K562 (cell line): ENCODE measurements around the gene PTOV1. TPM values are rescaled to one million over a fixed set of nuclear protein-coding genes. Genes with fewer than 3 reads are reported as not detected.

Experiments
- FOSL1 ChIP-seq: fragments of 200-800 bp; sonication (Bioruptor generic); conservative IDR thresholded peaks from 2 replicates; pipeline ENCODE4 v1.6.1; 2016; ENCODE audit warnings: missing genetic modification characterization, missing compliant biosample characterization
- HBP1 ChIP-seq: fragments of 450-650 bp; formaldehyde crosslinking; IDR thresholded peaks from 2 replicates; pipeline ENCODE4 v1.4.0; 2022; ENCODE audit warnings: missing genetic modification characterization
- LEF1 ChIP-seq: fragments of 450-650 bp; IDR thresholded peaks from 2 replicates; pipeline ENCODE4 v1.6.1; 2016; ENCODE audit warnings: mild to moderate bottlenecking
- MCM3 ChIP-seq: fragments of 450-650 bp; IDR thresholded peaks from 2 replicates; pipeline ENCODE4 v1.6.1; 2016
- NCOA2 ChIP-seq, 2 experiments: fragments of 450-650 bp; IDR thresholded peaks; 2 replicates each; pipeline ENCODE4 v1.6.1; 2018; ENCODE audit warnings: mild to moderate bottlenecking in 2 of 2, moderate library complexity in 1 of 2; ENCODE audit not compliant: partially characterized antibody in 2 of 2
- PATZ1 ChIP-seq: fragments of 250-450 bp; sonication (Bioruptor Pico); IDR thresholded peaks from 2 replicates; pipeline ENCODE4 v1.5.0; 2020; ENCODE audit warnings: mild to moderate bottlenecking, borderline replicate concordance
- PHB2 ChIP-seq: fragments of 450-650 bp; IDR thresholded peaks from 2 replicates; pipeline ENCODE4 v1.6.1; 2017; ENCODE audit warnings: low read depth
- RB1 ChIP-seq: fragments of 450-650 bp; IDR thresholded peaks from 2 replicates; pipeline ENCODE4 v1.6.1; 2017; ENCODE audit warnings: low read depth, mild to moderate bottlenecking
- RERE ChIP-seq: sonication (generic); formaldehyde crosslinking; IDR thresholded peaks from 2 replicates; pipeline ENCODE4 v1.8.0; 2023; ENCODE audit warnings: missing genetic modification reagents, mild to moderate bottlenecking, borderline replicate concordance
- ZBTB26 ChIP-seq: fragments of 450-650 bp; formaldehyde crosslinking; IDR thresholded peaks from 2 replicates; pipeline ENCODE4 v1.4.0; 2022; ENCODE audit warnings: missing genetic modification characterization
- ZMIZ1 ChIP-seq, 2 experiments: fragments of 150-350 bp in 1 of 2; IDR thresholded peaks; 2 replicates each; pipeline ENCODE4 v1.6.1; 2012 to 2016; ENCODE audit warnings: low read depth in 2 of 2, low read length in 2 of 2, mild to moderate bottlenecking in 1 of 2, moderate library complexity in 1 of 2
- ZNF24 ChIP-seq: fragments of 450-650 bp; IDR thresholded peaks from 2 replicates; pipeline ENCODE4 v1.6.1; 2016
- ZNF695 ChIP-seq: fragments of 450-650 bp; formaldehyde crosslinking; IDR thresholded peaks from 2 replicates; pipeline ENCODE4 v1.4.0; 2020; ENCODE audit warnings: mild to moderate bottlenecking, moderate library complexity
- polyA plus RNA-seq, 8 experiments: library from polyadenylated mRNA; depleted of rRNA in 4 of 8; stranded (reverse) in 5 of 8; unstranded in 3 of 8; fragments of >200 nt; fragmentation: Nextera tagmentation in 2 of 8; fragmentation: Illumina TruSeq in 1 of 8; extraction: Ambion mirVana in 2 of 8; extraction: Trizol in 1 of 8; gene quantifications; 2 replicates each; pipeline versions ENCODE4 v1.2.1 to v1.2.3, GENCODE V29; 2011 to 2014; ENCODE audit warnings: inconsistent platforms in 1 of 8, missing spikeins in 1 of 8
- total RNA-seq, 7 experiments: library from RNA; depleted of rRNA in 6 of 7; stranded (reverse); fragments of >200 nt in 6 of 7; fragmentation: Illumina TruSeq in 2 of 7; extraction: Trizol in 2 of 7; gene quantifications; 2 replicates each; pipeline versions ENCODE4 v1.2.1 to v1.2.3, GENCODE V29; 2011 to 2021; ENCODE audit warnings: low replicate concordance in 1 of 7

Gene PTOV1
- total and polyA plus RNA-seq, 9 of the 15 experiments (the other 6 are each of a cell fraction or from before 2014, with no cell fraction given) = 4.9 to 169 (median 43.5) TPM

- no peak for TF ChIP-seq PATZ1 (CRISPR knock-in tag)
- TF ChIP-seq RERE (CRISPR knock-in tag) = 0 out of 2 replicates have a peak, but pooled peaks have one; percentile 87
- peak; percentile 26; the same call in 1 of the 2 replicates for TF ChIP-seq ZBTB26
- TF ChIP-seq PHB2 = no peak
- no peak for TF ChIP-seq MCM3
- no peak for TF ChIP-seq NCOA2 (IDR thresholded peaks at IDR 0.05; ENCODE audit: partially characterized antibody in 2 of 2)
- TF ChIP-seq ZMIZ1 (IDR thresholded peaks at IDR 0.05; ENCODE audit: low read depth in 2 of 2, low read length in 2 of 2) = 0 out of 4 replicates have a peak, but pooled peaks of 1 of the 2 experiments have one; percentile 20
- TF ChIP-seq HBP1 (CRISPR knock-in tag) = 0 out of 2 replicates have a peak, but pooled peaks have one; percentile 9
- peak; percentile 67; the same call in 1 of the 2 replicates for TF ChIP-seq FOSL1
- TF ChIP-seq ZNF695 (CRISPR knock-in tag) = no peak
- peak; percentile 93 for TF ChIP-seq RB1
- TF ChIP-seq LEF1 = 0 out of 2 replicates have a peak, but pooled peaks have one; percentile 46
- peak; percentile 81; the same call in 1 of the 2 replicates for TF ChIP-seq ZNF24
These were observed 38.9 kb downstream of the PTOV1 start (continued) for GRCh38 chr19:49889687-49890348.
